ENCODE results near the gene ABR. TPM values are rescaled to one million over a fixed set of nuclear protein-coding genes. Genes with fewer than 3 reads are reported as not detected.

The ABR gene
- total and polyA plus RNA-seq, 7 donors, result 30.4 to 146 (median 79.3) TPM

DNA sequence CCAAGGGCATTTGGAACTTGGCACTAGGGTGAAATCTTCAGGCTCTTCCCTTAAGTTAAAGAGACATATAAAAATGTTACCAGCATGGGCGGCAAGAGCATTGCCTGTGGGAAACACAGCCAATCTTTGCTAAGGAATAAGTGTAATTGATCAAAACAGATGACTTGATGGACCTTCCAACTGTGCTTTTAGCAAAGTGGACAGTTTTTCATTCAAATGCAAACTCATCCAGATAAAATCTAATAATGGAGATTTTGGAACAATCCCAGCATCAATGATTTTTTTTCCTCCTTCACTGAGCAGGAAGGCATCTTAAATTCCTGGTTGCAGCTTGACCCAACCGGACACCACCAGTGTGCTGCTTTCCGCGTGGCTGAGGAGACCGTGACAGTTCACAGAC, 47.6 kb upstream of the ABR start:
- Histone ChIP-seq H3K27ac (no peak overlapping the region), H3K27me3 (peaks cover 22 to 61% (median 48%) of the 10 kb centered on the region in 3 donors), H3K36me3 (no peaks in the 10 kb centered on the region), H3K9me3 (no peaks in the 10 kb centered on the region), H3K4me3 (peak overlapping the region in 1 of 4 donors; percentile 59), H3K4me1 (peaks cover 0 to 26% (median 24%) of the 10 kb centered on the region in 4 donors)
- 55 to 80% methylated on average over 5 of the region's 5 CpGs for WGBS, 2 donors
- intact Hi-C loops (cut with DNase I), result no loop called here
- DNase-seq, result no peak
- TF ChIP-seq POLR2AphosphoS5 (IDR thresholded peaks at IDR 0.05), result no peak
- no peak for TF ChIP-seq POLR2A (IDR thresholded peaks at IDR 0.05)
- no peak for TF ChIP-seq EP300 (IDR thresholded peaks at IDR 0.05)
- TF ChIP-seq, protein P1, sequence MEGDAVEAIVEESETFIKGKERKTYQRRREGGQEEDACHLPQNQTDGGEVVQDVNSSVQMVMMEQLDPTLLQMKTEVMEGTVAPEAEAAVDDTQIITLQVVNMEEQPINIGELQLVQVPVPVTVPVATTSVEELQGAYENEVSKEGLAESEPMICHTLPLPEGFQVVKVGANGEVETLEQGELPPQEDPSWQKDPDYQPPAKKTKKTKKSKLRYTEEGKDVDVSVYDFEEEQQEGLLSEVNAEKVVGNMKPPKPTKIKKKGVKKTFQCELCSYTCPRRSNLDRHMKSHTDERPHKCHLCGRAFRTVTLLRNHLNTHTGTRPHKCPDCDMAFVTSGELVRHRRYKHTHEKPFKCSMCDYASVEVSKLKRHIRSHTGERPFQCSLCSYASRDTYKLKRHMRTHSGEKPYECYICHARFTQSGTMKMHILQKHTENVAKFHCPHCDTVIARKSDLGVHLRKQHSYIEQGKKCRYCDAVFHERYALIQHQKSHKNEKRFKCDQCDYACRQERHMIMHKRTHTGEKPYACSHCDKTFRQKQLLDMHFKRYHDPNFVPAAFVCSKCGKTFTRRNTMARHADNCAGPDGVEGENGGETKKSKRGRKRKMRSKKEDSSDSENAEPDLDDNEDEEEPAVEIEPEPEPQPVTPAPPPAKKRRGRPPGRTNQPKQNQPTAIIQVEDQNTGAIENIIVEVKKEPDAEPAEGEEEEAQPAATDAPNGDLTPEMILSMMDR (IDR thresholded peaks at IDR 0.05), result no peak

GRCh38 chr17:1226308-1226707, 46.5 kb upstream of the ABR start:
- peaks cover 22 to 50% (median 37%) of the 10 kb centered on the region in 3 donors for H3K27me3 ChIP-seq
- no peaks in the 10 kb centered on the region for H3K9me3 ChIP-seq
- DNase-seq, result no peak
- peaks cover 0 to 26% (median 24%) of the 10 kb centered on the region in 4 donors for H3K4me1 ChIP-seq
- WGBS, 2 donors, result 84 to 91% methylated on average over 3 of the region's 3 CpGs
- no peak overlapping the region for H3K27ac ChIP-seq
- intact Hi-C loops (cut with DNase I), result no loop called here
- no peaks in the 10 kb centered on the region for H3K36me3 ChIP-seq
- no peak overlapping the region for H3K4me3 ChIP-seq
- TF ChIP-seq EP300 (IDR thresholded peaks at IDR 0.05) (no peak), POLR2AphosphoS5 (IDR thresholded peaks at IDR 0.05) (no peak), POLR2A (IDR thresholded peaks at IDR 0.05) (no peak)
- TF ChIP-seq, protein P1 (IDR thresholded peaks at IDR 0.05), result no peak

DNA sequence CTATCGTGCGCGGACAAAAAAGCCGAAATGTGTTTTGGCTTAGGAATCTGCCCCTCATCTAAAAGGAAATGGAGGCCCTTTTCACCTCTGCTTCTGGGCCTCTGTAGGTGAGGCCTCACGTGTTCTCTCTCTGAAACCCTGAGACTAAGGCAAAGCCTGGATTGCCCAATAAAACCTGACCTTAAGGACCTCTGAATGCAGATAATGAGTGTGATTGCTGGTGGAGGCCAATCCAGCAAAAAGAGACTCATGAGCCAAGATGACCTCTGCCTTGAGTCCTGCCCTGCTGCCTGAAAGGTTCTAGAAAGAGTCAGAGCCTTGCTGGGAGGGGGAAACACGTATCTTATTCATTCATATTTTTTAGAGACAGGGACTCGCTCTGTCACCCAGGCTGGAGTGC, 44.5 kb upstream of the ABR start:
- Histone ChIP-seq H3K27me3 (peaks cover 11 to 30% (median 18%) of the 10 kb centered on the region in 3 donors), H3K4me1 (peaks cover 0 to 14% (median 12%) of the 10 kb centered on the region in 4 donors), H3K36me3 (no peaks in the 10 kb centered on the region), H3K4me3 (no peak overlapping the region), H3K9me3 (no peaks in the 10 kb centered on the region), H3K27ac (no peak overlapping the region)
- DNase-seq, result no peak
- TF ChIP-seq POLR2A (IDR thresholded peaks at IDR 0.05), result no peak
- TF ChIP-seq POLR2AphosphoS5 (IDR thresholded peaks at IDR 0.05), result no peak
- TF ChIP-seq, protein P1 (IDR thresholded peaks at IDR 0.05), result no peak
- no peak for TF ChIP-seq EP300 (IDR thresholded peaks at IDR 0.05)
- intact Hi-C loops (cut with DNase I), result no loop called here
- 59 to 67% methylated on average over 7 of the region's 7 CpGs for WGBS, 2 donors

DNA sequence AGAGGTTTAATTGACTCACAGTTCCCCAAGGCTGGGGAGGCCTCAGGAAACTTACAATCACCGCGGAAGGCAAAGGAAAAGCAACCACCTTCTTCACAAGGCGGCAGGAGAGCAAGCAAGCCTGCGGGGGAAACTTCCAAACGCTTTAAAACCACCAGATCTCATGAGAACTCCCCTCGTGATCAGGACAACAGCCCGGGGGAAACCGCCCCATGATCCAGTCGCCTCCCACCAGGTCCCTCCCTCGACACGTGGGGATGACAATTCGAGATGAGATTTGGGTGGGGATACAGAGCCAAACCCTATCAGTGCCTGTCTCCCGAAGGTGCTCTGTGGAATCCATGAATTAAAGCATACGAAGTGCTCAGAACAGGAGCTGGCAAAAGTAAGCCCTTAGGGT, 43.9 kb upstream of the ABR start:
- no peak overlapping the region for H3K27ac ChIP-seq
- intact Hi-C loops (cut with DNase I), result no loop called here
- H3K9me3 ChIP-seq, result no peaks in the 10 kb centered on the region
- TF ChIP-seq EP300 (IDR thresholded peaks at IDR 0.05), result no peak
- TF ChIP-seq POLR2AphosphoS5 (IDR thresholded peaks at IDR 0.05), result no peak
- TF ChIP-seq, protein P1 (IDR thresholded peaks at IDR 0.05), result no peak
- no peak for TF ChIP-seq POLR2A (IDR thresholded peaks at IDR 0.05)
- WGBS, 2 donors, result 86 to 91% methylated on average over 14 of the region's 14 CpGs
- peaks cover 5 to 24% (median 12%) of the 10 kb centered on the region in 3 donors for H3K27me3 ChIP-seq
- peaks cover 0 to 7% (median 6%) of the 10 kb centered on the region in 4 donors for H3K4me1 ChIP-seq
- H3K36me3 ChIP-seq, result no peaks in the 10 kb centered on the region
- DNase-seq, result no peak
- H3K4me3 ChIP-seq, result no peak overlapping the region

GRCh38 chr17:1222321-1222720, 42.5 kb upstream of the ABR start:
- no peaks in the 10 kb centered on the region for H3K36me3 ChIP-seq
- 96% methylated on average over 8 of the region's 8 CpGs for WGBS, 2 donors
- no peak overlapping the region for H3K27ac ChIP-seq
- H3K27me3 ChIP-seq, result peaks cover 0 to 13% (median 0%) of the 10 kb centered on the region in 3 donors
- H3K4me3 ChIP-seq, result no peak overlapping the region
- DNase-seq, result no peak
- H3K4me1 ChIP-seq, result no peaks in the 10 kb centered on the region
- no peaks in the 10 kb centered on the region for H3K9me3 ChIP-seq
- intact Hi-C loops (cut with DNase I), result no loop called here
- TF ChIP-seq POLR2AphosphoS5 (IDR thresholded peaks at IDR 0.05), result no peak
- TF ChIP-seq EP300 (IDR thresholded peaks at IDR 0.05), result no peak
- TF ChIP-seq POLR2A (IDR thresholded peaks at IDR 0.05), result no peak
